Breast epithelium (tissue), 3 donors: ENCODE measurements around the gene CCNE1.

Source experiments
- CTCF ChIP-seq, 3 donors: fragments of 450-650 bp; IDR thresholded peaks; one replicate each; pipeline ENCODE4 v1.5.1; 2016 to 2017; ENCODE audit warnings: antibody characterized with exemption in 3 of 3, mild to moderate bottlenecking in 3 of 3, moderate library complexity in 3 of 3
- POLR2A ChIP-seq: fragments of 450-650 bp; IDR thresholded peaks from one replicate; pipeline ENCODE4 v1.6.1; 2016; ENCODE audit warnings: antibody characterized with exemption, mild to moderate bottlenecking, moderate library complexity
- POLR2AphosphoS5 ChIP-seq, 3 donors: sonication (generic); formaldehyde crosslinking; IDR thresholded peaks; one replicate each; pipeline ENCODE4 v1.6.1; 2017; ENCODE audit warnings: antibody characterized with exemption in 3 of 3

GRCh38 chr19:29764361-29764760, 47.4 kb upstream of the CCNE1 start:
- no peak for TF ChIP-seq CTCF (IDR thresholded peaks at IDR 0.05)
- no peak for TF ChIP-seq POLR2A
- TF ChIP-seq POLR2AphosphoS5 (IDR thresholded peaks at IDR 0.05): no peak
